ENCODE results near the gene SLC25A15. TPM values are rescaled to one million over a fixed set of nuclear protein-coding genes. Genes with fewer than 3 reads are reported as not detected.

Gene SLC25A15
- total RNA-seq = 1 to 10 TPM; 4.9 to 8.8 (median 8.8) TPM
- long read RNA-seq, donor 1, partial matches to known transcripts = 0 of 1 reads
- long read RNA-seq, donor 1, other reads (novel, unspliced or antisense) = 1 of 1 reads
- long read RNA-seq, donor 2, partial matches to known transcripts = 0 of 2 reads
- long read RNA-seq, donor 2, other reads (novel, unspliced or antisense) = 1 of 2 reads

- intact Hi-C loops (cut with DNase I, micrococcal nuclease) = no loop called here
- peaks cover 7% of the 10 kb centered on the region for H3K4me1 ChIP-seq (ENCODE audit: low read depth)
- no peaks in the 10 kb centered on the region for H3K9me3 ChIP-seq
- H3K36me3 ChIP-seq (ENCODE audit: low read depth) = no peaks in the 10 kb centered on the region
- TF ChIP-seq, protein P1, sequence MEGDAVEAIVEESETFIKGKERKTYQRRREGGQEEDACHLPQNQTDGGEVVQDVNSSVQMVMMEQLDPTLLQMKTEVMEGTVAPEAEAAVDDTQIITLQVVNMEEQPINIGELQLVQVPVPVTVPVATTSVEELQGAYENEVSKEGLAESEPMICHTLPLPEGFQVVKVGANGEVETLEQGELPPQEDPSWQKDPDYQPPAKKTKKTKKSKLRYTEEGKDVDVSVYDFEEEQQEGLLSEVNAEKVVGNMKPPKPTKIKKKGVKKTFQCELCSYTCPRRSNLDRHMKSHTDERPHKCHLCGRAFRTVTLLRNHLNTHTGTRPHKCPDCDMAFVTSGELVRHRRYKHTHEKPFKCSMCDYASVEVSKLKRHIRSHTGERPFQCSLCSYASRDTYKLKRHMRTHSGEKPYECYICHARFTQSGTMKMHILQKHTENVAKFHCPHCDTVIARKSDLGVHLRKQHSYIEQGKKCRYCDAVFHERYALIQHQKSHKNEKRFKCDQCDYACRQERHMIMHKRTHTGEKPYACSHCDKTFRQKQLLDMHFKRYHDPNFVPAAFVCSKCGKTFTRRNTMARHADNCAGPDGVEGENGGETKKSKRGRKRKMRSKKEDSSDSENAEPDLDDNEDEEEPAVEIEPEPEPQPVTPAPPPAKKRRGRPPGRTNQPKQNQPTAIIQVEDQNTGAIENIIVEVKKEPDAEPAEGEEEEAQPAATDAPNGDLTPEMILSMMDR (IDR thresholded peaks at IDR 0.05) = peak; percentile 39
- DNase-seq (peak; percentile 84 to 92 (median 91)), ATAC-seq (peak; percentile 95)
- H3K4me3 ChIP-seq = peak within 1 kb of the TSS; percentile 41
Observed at GRCh38 chr13:40789275-40790153, at the start of gene SLC25A15. TSS of gene SLC25A15 (plus strand) at chr13:40789611. CDS start at chr13:40793227, 3,616 bp downstream.

DNA sequence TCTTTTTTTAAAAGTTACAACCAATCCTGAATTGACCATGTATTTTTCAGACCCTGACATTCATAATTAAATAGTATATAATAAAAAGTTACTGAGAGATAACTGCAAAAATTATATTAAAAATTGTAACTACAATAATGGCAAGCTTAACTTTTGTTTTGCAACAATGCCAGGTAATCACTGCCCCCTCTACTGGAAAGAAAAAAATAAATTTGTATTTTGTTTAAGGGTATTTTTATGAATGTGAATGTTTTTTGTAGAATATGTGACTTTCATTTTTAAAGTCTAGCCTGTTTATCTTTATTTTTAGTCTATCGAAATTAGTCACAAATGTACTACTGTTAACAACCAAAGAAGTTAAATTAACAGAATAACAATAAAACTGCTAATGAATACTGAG is 40.1 kb upstream of the SLC25A15 start:
- ATAC-seq (no peak), DNase-seq (no peak)
- no peaks in the 10 kb centered on the region for H3K36me3 ChIP-seq (ENCODE audit: low read depth)
- intact Hi-C loops (cut with DNase I, micrococcal nuclease) = no loop called here
- no peaks in the 10 kb centered on the region for H3K9me3 ChIP-seq
- no peak overlapping the region for H3K4me3 ChIP-seq
- TF ChIP-seq, protein P1 (IDR thresholded peaks at IDR 0.05) = no peak
- H3K4me1 ChIP-seq (ENCODE audit: low read depth) = no peaks in the 10 kb centered on the region

DNA sequence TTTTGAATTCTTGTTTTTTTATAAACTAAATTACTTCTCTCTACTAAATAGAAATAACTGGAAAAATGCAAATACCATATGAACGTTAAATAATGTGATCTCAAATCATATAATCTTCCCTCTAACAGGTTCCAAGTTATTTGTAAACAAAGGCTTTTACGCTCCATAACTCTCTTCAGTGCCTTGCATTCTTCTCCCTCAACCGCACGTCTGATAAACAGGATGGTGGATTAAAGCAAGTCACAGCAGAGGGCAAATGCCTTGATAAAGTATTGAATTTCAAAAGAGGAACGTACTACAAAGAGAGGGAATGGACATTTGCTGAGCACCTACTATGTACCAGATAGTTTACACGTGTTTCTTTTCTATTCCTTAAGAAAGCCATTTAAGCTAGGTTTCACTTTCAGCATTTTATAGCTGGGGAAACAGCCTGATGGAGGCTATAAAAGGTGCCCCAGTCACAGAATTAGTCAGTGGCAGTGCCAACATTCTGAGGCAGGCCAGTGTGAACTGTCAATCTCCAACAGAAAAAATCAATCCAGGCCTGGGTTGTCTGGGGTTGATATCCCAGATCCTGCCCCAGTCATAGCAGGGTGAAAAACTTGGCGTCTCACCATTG is 34.2 kb upstream of the SLC25A15 start:
- no peaks in the 10 kb centered on the region for H3K4me1 ChIP-seq (ENCODE audit: low read depth)
- peaks cover 5% of the 10 kb centered on the region for H3K36me3 ChIP-seq (ENCODE audit: low read depth)
- peak; percentile 98 for ATAC-seq
- TF ChIP-seq, protein P1 (IDR thresholded peaks at IDR 0.05) = no peak
- intact Hi-C loops (cut with DNase I, micrococcal nuclease) = no loop called here
- peak in 1 of 3 donors; percentile 60 for DNase-seq
- H3K9me3 ChIP-seq = no peaks in the 10 kb centered on the region
- no peak overlapping the region for H3K4me3 ChIP-seq

DNA sequence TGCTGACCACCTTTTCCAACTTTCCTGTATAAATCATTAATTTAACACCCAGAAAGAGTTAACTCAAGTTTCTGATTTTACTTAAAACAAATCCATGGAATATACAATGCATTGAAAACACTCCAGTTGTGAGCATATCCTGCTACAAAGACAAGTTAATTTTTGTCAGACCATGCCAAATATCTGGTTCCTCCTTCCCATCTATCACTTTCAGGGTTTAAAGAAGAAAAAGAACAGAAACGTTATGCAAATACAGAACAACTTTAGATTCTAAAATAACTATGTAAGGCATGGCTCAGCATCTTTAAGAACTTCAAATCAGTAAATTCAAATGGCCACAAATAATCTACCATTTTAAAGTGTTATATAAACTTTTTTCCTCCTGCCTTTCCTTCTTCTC is 33.4 kb upstream of the SLC25A15 start:
- Histone ChIP-seq H3K4me3 (no peak overlapping the region), H3K4me1 (ENCODE audit: low read depth) (no peaks in the 10 kb centered on the region), H3K9me3 (no peaks in the 10 kb centered on the region), H3K36me3 (ENCODE audit: low read depth) (peaks cover 5% of the 10 kb centered on the region)
- TF ChIP-seq, protein P1 (IDR thresholded peaks at IDR 0.05) = no peak
- no peak for DNase-seq
- intact Hi-C loops (cut with DNase I, micrococcal nuclease) = no loop called here
- ATAC-seq = no peak

GRCh38 chr13:40758811-40759210 is 30.6 kb upstream of the SLC25A15 start:
- Histone ChIP-seq H3K9me3 (no peaks in the 10 kb centered on the region), H3K4me3 (no peak overlapping the region), H3K4me1 (ENCODE audit: low read depth) (no peaks in the 10 kb centered on the region), H3K36me3 (ENCODE audit: low read depth) (peaks cover 5% of the 10 kb centered on the region)
- peak; percentile 14 for ATAC-seq
- intact Hi-C loops (cut with DNase I, micrococcal nuclease) = no loop called here
- TF ChIP-seq, protein P1 (IDR thresholded peaks at IDR 0.05) = no peak
- no peak for DNase-seq

Measured in mucosa of descending colon (tissue), 3 donors.